ENCODE data around the gene EFL1. TPM values are rescaled to one million over a fixed set of nuclear protein-coding genes. Genes with fewer than 3 reads are reported as not detected.

Gene EFL1
- 23.5 and 30.2 TPM in 2 replicates for total RNA-seq

DNA sequence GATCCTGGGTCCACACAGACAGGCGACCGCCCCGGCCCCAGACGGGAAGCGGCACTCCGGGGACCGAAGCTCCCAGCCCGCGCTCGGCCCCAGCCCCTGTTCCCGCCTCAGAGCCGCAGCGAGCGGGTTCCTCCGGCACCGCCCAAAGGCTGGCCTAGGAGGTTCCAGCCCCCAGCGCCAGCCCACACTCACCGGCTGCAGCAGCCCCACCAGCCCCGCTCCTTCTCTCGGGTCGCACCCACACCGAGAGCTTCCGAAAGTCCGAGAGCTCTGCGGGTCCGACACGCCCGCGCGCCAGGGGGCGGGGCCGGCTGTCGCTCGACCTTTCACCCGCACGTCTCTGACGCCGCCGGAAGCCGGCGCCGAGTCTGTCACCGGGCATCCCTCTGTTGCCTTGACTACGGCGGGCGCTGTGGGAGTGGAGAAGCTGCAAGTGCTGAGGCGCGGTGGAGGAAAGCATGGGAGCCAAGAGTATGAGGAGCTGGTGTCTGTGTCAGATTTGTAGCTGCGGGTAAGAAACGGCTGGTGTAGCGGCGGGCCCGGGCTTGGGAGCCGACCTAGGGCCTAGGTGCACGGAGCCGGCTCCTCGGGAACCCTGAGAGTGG is at the start of gene EFL1, which contains the start of gene SAXO2:
Gene EFL1 (minus strand): TSS at position 313 of the 605 bp plus-strand sequence. CDS start 956 bp downstream, outside the sequence.
Gene SAXO2 (plus strand): TSS at position 397 of the 605 bp plus-strand sequence. CDS start 62 bp downstream, at position 459.

Other genes with a start within 250 kb of the EFL1 start
- gene MEX3B, start 216.7 kb downstream of the EFL1 start, total RNA-seq: 7.7 and 10.5 TPM in 2 replicates
- gene SAXO2, start 84 bp upstream of the EFL1 start, total RNA-seq: 0.05 and 1.2 TPM in 2 replicates
- 0.30 and 0.78 TPM in 2 replicates for gene GOLGA6L10, start 86.7 kb upstream of the EFL1 start, total RNA-seq
- gene GOLGA6L9, start 167.1 kb upstream of the EFL1 start, total RNA-seq: 3.3 and 3.6 TPM in 2 replicates